ENCODE measurements around the gene CFAP46.
A peak's percentile ranks its signal among the peaks of the same experiment; 100 is the strongest.
"Not testable (repeated sequence)": the region's sequence is repeated elsewhere in the genome, so short reads cannot be mapped to it uniquely, and the experiment has no call there.

The CFAP46 gene

DNA sequence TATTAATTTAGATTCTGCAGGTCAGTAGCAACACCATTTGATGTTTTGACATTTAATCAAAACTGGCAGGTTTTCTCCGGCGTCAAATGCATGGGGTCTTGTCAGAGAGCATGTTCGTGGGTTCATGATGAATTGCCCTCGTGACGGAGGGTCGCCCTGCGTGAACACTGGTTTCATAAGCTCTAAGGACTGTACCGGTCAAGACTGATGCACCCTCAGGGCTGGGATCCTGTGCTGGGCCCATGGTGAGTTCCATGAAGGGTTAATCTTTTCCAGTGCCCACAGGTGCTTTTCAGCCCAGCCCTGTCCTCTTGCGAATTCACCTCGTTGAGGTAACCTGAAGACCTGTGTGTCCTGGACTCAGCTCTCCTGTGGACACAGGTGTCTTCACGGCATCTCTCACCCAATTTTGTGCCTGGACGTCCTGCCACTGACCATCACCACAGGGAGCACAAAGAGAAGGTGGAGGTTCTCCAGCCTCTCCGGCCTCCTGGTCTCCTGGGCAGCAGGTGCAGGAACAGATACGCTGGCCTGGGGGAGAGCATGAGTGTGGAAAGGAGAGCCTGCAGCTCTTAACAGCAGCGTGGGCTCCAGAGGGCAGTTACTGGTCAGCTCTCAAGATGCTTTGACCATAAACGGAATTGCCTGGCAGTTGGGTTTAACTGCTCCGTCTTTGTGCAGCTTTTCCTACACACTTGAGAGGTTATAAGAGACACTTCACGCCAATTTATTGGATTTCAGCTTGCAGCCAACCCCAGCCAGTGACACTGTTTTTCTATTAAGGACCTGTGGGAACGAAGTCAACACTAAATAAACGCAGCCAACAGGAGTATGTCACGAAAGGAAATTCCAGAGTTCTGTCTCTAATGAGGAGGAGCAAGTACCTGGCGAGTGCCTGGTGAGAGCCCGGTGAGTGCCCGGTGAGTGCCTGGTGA is 37.4 kb upstream of the CFAP46 start:
- DNase-seq = no peak

DNA sequence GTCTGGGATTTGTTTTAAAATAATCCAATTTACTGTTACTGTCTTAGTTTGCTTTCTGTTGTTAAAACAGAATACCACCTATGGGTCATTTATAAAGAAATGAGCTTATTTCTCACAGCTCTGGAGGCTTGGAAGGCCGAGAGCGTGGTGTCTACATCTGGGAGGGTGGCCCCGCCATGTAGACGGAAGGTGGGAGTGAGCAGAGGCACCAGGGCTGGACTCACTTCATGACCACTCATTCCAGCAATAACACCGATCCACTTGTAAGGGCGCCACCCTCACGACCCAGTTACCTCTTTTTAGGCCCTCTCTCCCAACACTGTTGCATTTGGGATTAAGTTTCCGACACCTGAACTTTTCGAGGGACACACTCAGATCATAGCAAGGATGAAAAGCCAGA is 36.2 kb upstream of the CFAP46 start:
- no peak for DNase-seq

DNA sequence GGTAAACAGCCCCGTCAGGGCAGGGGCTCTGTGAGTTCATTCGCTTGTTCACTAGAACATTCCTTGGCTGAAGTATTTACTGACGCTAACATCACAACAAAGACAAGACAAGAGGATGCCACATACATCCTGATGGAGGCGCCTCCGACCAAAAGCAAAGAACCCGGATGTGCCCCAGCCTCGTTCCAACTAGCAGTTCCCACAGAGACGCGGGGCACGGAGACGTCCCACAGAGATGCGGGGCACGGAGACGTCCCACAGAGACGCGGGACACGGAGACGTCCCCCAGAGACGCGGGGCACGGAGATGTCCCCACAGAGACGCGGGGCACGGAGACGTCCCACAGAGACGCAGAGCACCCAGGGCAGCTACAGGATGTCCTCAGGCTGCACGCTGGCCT is 35.4 kb upstream of the CFAP46 start:
- no peak for DNase-seq

DNA sequence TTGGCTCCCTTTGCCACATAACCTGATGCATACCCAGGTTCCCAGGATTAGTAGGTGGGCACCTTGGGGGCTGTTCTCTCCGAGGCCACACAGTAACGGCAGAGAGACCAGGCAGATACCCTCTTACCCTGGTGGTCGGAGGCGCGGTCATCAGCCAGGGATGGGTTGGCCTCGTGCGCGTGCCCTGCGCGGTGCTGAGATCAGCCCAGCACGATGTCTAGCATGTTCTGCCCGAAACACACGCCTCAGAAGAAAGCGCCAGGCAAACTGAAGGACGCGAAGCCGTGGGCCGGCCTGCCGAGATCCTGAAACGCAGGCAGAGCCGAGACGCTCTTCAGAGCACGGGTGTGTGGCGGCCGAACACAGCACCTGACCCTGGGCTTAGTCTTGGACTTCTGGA is 34.7 kb upstream of the CFAP46 start:
- DNase-seq = no peak

GRCh38 chr10:132975831-132976682 is 33.7 kb upstream of the CFAP46 start:
- no peak for DNase-seq

DNA sequence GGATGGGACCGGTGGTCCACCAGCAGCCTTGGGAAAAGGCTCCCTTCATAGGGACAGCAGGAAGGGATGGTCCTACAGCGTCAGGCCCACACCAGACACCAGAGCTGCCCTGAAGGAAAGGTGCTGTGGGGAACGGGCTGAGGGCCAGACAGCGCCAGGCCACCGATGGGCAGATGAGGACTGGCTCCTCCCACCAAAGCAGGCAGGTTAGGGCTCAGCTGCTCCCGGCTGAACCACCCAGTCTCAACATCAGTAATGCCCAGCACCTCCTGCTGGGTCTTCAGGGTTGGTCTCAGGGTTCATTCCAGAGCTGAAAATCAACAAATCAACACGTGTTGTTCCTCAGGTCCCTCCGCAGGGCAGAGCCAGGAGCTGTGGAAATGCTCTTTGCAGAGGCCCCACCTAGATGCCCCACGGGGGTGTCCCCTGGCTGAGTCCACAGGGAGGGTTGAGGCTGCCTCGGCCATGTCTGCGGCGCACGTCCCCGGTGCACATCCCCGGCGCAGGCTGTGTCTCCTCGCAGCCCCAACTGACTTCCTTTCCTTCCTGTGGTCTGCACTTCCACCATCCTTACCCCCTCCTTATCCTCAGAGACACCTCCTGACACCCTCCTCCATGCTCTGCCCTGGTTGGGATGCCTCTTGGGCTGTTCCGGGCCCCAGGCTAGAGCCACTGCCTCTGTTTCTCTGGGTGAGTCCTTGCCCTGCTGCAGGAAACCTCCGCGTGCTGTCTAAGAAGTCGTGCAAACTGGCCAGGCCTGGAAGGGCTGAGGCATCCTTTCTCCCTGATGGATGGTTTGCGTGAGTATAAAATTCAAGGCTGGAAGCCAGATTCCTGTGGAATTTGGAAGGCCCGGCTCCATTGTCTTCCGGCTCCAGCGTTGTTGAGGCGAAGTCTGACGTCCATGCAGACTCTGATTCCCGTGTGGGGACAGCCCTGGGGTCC is 32.8 kb upstream of the CFAP46 start:
- DNase-seq = peak; percentile 56

GRCh38 chr10:132974249-132974796 is 32.0 kb upstream of the CFAP46 start:
- DNase-seq = no peak

- no peak for DNase-seq
These were observed 31.5 kb upstream of the CFAP46 start for GRCh38 chr10:132973903-132974241.

GRCh38 chr10:132972986-132973902 is 30.9 kb upstream of the CFAP46 start:
- DNase-seq = no peak

DNA sequence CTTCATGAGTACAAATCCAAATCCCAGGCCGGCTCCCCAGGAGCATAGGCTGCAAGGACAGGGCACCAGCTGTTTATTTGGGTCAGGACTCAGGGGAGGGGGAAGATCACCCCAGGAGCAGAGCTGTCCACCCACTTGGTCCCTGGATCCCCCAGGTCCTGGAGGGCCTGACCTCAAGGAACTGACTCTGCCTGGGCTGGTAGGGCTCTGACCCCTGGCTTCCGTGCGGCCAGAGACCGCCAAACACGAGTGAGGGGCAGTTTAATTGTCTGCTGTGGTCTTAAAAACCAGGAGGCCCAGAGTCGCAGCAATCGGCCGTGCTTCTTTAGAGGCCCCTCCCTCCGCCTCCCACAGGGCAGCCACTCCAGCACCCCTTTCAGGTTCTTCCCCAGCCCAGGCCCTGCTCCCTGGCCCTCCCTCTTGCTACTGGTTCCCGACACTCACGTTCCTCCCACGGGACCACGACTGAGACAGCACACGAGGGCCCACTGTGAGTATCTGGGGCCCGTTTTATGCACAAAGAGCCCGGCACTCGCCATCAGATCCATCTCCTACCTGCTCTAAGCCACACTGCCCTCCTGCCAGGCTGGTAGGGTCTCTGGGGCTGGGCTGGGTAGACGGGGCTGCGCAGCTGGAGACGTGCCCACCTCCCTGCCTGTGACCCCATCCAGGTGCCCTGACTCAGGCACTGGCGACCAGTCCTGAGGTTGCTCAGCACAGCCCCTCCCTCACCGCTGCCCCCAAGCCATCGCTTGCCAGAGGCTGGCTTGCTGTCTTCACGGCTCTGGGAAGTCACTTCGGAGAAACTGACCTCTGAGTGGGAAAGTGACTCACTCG is 30.0 kb upstream of the CFAP46 start:
- no peak for DNase-seq

GRCh38 chr10:132971448-132972148 is 29.2 kb upstream of the CFAP46 start:
- DNase-seq = no peak

GRCh38 chr10:132970641-132971438 is 28.5 kb upstream of the CFAP46 start:
- no peak for DNase-seq

GRCh38 chr10:132967540-132967939 is 25.2 kb upstream of the CFAP46 start:
- DNase-seq = no peak

GRCh38 chr10:132965411-132966057 is 23.2 kb upstream of the CFAP46 start:
- DNase-seq = no peak

DNA sequence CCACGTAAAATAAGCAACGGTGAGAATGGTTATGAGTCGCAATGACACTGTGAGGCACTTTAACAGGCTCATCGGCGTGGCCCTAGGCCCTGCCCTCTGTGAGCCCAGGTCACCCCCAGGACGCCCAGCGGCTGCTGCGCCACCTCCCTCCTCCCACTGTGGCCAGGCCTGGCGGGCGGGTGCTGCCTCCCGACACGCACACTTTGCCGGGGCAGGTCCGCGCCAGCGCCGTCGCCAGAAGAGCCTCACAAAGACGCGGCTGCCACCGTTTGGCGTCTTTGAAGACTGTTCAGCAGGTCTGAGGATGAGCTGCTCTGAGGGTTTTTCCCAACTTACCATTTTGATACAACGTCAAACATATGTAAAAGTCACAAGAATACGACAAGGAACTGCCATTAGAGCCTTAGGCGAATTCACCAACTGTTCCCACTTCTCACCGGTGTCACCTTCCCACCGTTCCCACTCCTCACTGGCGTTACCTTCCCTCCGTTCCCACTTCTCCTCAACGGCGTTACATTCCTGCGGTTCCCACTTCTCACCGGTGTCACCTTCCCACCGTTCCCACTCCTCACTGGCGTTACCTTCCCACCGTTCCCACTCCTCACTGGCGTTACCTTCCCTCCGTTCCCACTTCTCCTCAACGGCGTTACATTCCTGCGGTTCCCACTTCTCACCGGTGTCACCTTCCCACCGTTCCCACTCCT is 22.5 kb upstream of the CFAP46 start:
- DNase-seq = not testable (repeated sequence)

DNA sequence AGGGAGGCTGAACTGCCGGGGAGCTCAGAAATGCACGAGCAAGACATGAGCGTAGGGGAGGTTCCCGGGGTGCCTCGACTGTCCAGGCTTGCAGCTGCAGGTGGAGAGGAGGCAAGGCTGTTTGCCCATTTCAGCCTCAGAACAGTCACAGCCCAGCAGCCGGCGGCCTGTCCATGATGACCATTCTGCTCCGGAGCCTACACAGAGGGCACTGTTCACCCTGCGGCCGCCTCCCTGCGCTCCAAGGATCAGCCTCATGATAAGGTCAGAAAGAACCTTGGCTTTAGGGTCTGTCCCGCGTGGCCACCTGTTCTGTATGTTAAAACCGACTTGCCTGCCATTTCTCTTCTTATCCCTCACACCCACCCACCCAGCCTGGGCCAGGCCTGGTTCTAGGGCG is 21.9 kb upstream of the CFAP46 start:
- DNase-seq = no peak

DNA sequence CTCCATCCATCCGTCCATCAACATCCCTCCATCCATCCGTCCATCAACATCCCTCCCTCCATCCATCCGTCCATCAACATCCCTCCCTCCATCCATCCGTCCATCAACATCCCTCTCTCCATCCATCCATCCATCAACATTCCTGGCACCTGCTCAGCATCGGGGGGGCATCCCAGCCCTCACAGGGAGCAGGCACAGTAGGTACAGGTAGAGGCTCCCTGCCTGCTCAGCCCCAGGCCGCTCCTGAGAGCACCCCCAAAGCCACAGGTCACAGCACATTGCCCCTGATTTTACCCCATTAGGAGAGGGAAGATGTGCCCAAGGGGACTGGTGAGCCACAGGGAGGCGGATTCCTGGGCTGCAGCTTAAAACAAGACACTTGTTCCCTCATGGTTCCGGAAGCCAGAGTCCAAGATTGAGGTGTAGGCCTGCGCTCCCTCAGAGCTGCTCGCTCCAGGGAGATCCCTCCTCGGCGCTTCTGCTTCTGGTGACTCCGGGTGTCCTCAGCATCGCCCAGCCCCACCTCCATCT is 21.1 kb upstream of the CFAP46 start:
- no peak for DNase-seq
